ENCODE results near the gene SNURF.
"Not testable (repeated sequence)": the region's sequence is repeated elsewhere in the genome, so short reads cannot be mapped to it uniquely, and the experiment has no call there.

SNURF gene

DNA sequence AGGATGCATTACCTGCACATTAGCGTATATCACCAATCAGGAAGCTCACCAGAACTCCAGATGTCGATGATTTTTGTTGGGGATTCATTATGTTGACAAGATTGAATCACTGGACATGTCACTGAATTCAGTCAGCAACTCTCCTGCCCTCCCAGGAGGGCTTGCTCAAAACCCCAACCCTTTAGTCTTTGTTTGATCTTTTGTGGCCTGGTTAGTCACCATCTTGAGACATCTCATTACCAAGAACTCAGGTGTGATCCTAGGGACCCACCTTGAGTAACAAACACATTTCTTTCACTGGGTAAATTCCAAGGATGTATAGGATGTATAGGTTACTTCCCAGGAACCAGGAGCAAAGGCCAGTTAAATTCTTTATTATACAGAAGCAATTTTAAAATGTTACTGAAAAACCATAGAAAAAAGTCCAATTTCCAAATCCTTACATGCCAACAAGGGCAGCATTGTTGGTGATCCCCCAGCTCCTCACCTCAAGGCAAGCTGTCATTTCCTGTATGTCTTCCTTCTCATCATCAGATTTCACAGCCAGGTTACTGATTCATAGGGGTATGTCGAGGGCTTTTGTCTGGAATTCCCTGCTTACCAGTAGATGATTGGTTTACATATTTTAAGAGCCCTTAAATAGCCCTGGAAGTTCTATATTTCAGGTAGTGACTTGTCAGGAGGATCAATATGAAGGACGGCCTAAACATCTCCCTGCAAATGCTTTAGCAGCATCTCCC, 11.7 kb downstream of the SNURF start:
- in situ Hi-C loops (cut with MboI; ENCODE audit: low sequenced_read_pairs): no loop called here

DNA sequence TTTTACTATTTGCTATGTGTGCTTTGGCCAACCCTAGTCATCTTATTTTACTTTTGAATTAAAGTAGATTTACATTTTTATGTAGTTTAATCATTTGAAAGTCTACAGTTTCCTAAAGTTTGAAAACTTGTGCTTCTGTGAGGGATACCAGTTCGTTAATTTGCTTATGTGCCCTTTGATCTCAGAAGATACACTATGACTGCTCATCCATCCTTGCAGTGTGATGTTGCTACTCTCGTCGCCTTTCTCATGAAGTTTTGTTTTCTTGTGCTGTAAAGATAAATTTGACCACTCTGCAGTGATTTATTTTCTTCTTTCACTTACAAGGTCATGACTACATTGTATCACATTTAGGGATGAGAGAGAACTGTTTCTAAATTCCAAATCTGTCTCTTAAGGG, 16.3 kb downstream of the SNURF start:
- in situ Hi-C loops (cut with MboI; ENCODE audit: low sequenced_read_pairs): no loop called here

- in situ Hi-C loops (cut with MboI; ENCODE audit: low sequenced_read_pairs): no loop called here
Observed at GRCh38 chr15:24971772-24972171, 17.0 kb downstream of the SNURF start.

- in situ Hi-C loops (cut with MboI; ENCODE audit: low sequenced_read_pairs): not testable (repeated sequence)
Observed at GRCh38 chr15:24972707-24973106, 17.9 kb downstream of the SNURF start.

DNA sequence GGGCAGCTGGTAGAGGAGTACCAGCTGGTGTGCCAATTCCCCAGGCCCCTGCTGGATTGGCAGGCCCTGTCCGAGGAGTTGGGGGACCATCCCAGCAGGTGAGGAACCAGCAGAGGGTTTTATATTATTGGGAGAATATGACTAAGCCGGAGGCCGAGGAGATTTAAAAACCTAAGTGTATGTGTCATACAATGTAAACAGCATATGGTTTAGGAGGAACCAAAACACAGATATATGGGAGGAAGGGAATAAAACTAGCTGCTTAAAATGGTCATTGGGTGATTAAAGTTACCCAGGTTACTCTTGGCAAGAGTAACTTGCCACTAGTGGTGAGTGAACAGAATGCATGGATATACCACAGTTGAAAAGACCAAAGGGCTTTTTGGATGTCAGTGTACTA, 22.1 kb downstream of the SNURF start:
- in situ Hi-C loops (cut with MboI; ENCODE audit: low sequenced_read_pairs): no loop called here

GRCh38 chr15:24977686-24978085, 22.9 kb downstream of the SNURF start:
- in situ Hi-C loops (cut with MboI; ENCODE audit: low sequenced_read_pairs): no loop called here

GRCh38 chr15:24985224-24985623, 30.4 kb downstream of the SNURF start:
- in situ Hi-C loops (cut with MboI; ENCODE audit: low sequenced_read_pairs): no loop called here

GRCh38 chr15:24986653-24987052, 31.9 kb downstream of the SNURF start:
- in situ Hi-C loops (cut with MboI; ENCODE audit: low sequenced_read_pairs): no loop called here
